ENCODE data around the gene RXYLT1.
A peak's percentile ranks its signal among the peaks of the same experiment; 100 is the strongest.

The RXYLT1 gene

DNA sequence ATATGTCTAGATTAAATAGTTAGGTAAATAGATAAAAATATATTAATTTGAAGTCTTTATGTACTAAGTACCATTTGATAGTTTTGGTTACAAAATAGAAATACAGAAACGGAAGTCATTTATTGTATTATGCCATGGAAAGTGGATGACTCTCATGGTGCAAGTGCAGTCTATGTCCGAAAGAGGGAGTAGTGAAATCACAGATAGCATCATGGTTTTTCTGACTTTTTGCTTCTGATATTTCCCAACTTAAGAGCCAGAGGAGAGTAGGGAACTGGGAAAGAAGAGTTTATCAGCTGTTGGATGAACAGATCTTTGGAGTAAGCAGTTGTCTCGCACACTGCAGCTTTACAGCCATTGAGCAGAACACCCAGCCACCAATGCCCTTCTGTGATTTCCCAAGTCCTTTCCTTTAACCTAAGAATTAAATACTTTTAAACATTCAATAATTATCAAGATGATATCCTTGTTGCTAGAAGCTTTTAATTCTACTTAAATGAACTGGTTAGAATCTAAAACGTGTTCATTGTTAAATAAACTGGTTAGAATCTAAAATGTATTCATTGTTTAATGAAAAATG, 46.4 kb downstream of the RXYLT1 start:
- Histone ChIP-seq H2AFZ (ENCODE audit: low read depth, low read length) (no peak overlapping the region), H3K9me3 (ENCODE audit: control insufficient read depth, low read length) (peaks cover 9% of the 10 kb centered on the region), H3K4me2 (ENCODE audit: low read length, poor library complexity, severe bottlenecking) (no peak overlapping the region), H4K91ac (ENCODE audit: low read length) (no peak overlapping the region), H3K23ac (ENCODE audit: low read length in 2 of 2) (no peak overlapping the region), H3K36me3 (ENCODE audit: control insufficient read depth in 1 of 2, insufficient read depth in 2 of 2, low read depth in 1 of 2, low read length in 2 of 2) (peaks cover 0 to 3% of the 10 kb centered on the region in 2 experiments), H2AK5ac (ENCODE audit: low read length, severe bottlenecking) (no peak overlapping the region), H3K4ac (ENCODE audit: low read depth in 1 of 2, low read length in 2 of 2) (no peak overlapping the region), H3K4me1 (ENCODE audit: control insufficient read depth, insufficient read depth, low read depth, low read length) (peaks cover 9% of the 10 kb centered on the region), H2BK12ac (ENCODE audit: low read length in 2 of 2) (no peak overlapping the region), H3K18ac (ENCODE audit: low read depth in 1 of 2, low read length in 2 of 2) (no peak overlapping the region), H2BK15ac (ENCODE audit: low read depth, poor library complexity, severe bottlenecking) (no peak overlapping the region), H3K27me3 (ENCODE audit: control insufficient read depth in 1 of 2, insufficient read depth in 1 of 2, low read length in 2 of 2) (no peaks in the 10 kb centered on the region), H3K4me3 (ENCODE audit: insufficient read depth in 1 of 2, low read depth in 1 of 2, low read length in 2 of 2) (no peak overlapping the region), H3K14ac (ENCODE audit: low read length in 2 of 2) (no peak overlapping the region), H2BK120ac (ENCODE audit: low read depth, low read length) (no peak overlapping the region), H4K8ac (ENCODE audit: low read length) (no peak overlapping the region), H3K27ac (ENCODE audit: low read length, poor library complexity, severe bottlenecking) (no peak overlapping the region), H2BK5ac (ENCODE audit: low read depth, low read length, poor library complexity, severe bottlenecking) (no peak overlapping the region), H3K9ac (ENCODE audit: low read length) (peak overlapping the region; percentile 26), H3K79me1 (replicated peaks; ENCODE audit: low read length, poor library complexity, severe bottlenecking) (no peaks in the 10 kb centered on the region)
- peak; percentile 75 for DNase-seq
- 20% methylated on average over 4 of the region's 4 CpGs for WGBS

DNA sequence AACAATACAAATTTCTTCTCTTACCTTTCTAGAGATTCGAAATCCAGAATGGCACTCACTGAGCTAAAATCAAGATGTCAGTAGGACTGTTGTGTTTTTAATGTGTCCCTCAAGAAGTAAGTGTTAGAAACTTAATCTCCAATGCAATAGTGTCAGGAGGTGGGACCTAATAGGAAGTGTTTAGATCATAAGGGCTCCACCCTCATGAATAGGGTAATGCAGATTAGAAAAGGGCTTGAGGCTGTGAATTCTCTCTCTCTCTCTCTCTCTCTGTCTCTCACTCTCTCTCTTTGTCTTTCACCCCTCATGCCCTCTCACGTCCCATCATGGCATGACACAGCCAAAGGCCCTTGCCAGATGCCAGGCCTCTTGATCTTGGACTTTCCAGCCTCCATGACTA, 49.2 kb downstream of the RXYLT1 start:
- 100% methylated on average over 2 of the region's 2 CpGs for WGBS

DNA sequence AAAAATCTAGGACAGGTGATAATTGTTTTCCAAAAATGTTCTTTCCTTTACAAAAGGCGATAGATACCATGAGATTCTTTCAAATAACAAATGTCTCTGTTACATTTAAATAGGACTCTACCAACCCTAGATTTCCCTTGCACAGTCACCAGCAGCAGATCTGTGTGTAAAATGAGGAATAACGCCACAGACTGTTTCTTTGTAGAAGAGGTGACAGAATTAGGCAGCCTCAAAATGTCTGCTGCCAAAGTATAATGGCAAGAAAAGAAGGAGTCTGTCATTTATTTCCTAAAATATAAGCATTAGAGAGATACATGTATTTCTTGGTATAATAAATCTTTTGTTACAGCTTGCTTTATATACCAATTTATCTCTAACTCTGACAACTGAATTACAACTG, 56.3 kb downstream of the RXYLT1 start:
- no peak overlapping the region for H2BK120ac ChIP-seq (ENCODE audit: low read depth, low read length)
- H2AK5ac ChIP-seq (ENCODE audit: low read length, severe bottlenecking), result no peak overlapping the region
- DNase-seq, result no peak
- no peak overlapping the region for H4K91ac ChIP-seq (ENCODE audit: low read length)
- H3K9ac ChIP-seq (ENCODE audit: low read length), result no peak overlapping the region
- no peak overlapping the region for H3K23ac ChIP-seq (ENCODE audit: low read length in 2 of 2)
- H3K27me3 ChIP-seq (ENCODE audit: control insufficient read depth in 1 of 2, insufficient read depth in 1 of 2, low read length in 2 of 2), result no peaks in the 10 kb centered on the region
- H3K4me1 ChIP-seq (ENCODE audit: control insufficient read depth, insufficient read depth, low read depth, low read length), result no peaks in the 10 kb centered on the region
- H2BK15ac ChIP-seq (ENCODE audit: low read depth, poor library complexity, severe bottlenecking), result no peak overlapping the region
- H2AFZ ChIP-seq (ENCODE audit: low read depth, low read length), result no peak overlapping the region
- no peak overlapping the region for H3K14ac ChIP-seq (ENCODE audit: low read length in 2 of 2)
- H3K18ac ChIP-seq (ENCODE audit: low read depth in 1 of 2, low read length in 2 of 2), result no peak overlapping the region
- no peak overlapping the region for H3K27ac ChIP-seq (ENCODE audit: low read length, poor library complexity, severe bottlenecking)
- H3K9me3 ChIP-seq (ENCODE audit: control insufficient read depth, low read length), result no peaks in the 10 kb centered on the region
- H2BK12ac ChIP-seq (ENCODE audit: low read length in 2 of 2), result no peak overlapping the region
- H3K36me3 ChIP-seq (ENCODE audit: control insufficient read depth in 1 of 2, insufficient read depth in 2 of 2, low read depth in 1 of 2, low read length in 2 of 2), result no peaks in the 10 kb centered on the region
- H3K4me2 ChIP-seq (ENCODE audit: low read length, poor library complexity, severe bottlenecking), result no peak overlapping the region
- H3K4me3 ChIP-seq (ENCODE audit: insufficient read depth in 1 of 2, low read depth in 1 of 2, low read length in 2 of 2), result no peak overlapping the region
- H3K4ac ChIP-seq (ENCODE audit: low read depth in 1 of 2, low read length in 2 of 2), result no peak overlapping the region
- WGBS, result no CpG with 5 or more reads among the region's 2 CpGs
- no peaks in the 10 kb centered on the region for H3K79me1 ChIP-seq (replicated peaks; ENCODE audit: low read length, poor library complexity, severe bottlenecking)
- H4K8ac ChIP-seq (ENCODE audit: low read length), result no peak overlapping the region
- H2BK5ac ChIP-seq (ENCODE audit: low read depth, low read length, poor library complexity, severe bottlenecking), result no peak overlapping the region

More for the DNA sequence above, 49.2 kb downstream of the RXYLT1 start:
- H2BK120ac ChIP-seq (ENCODE audit: low read depth, low read length), result no peak overlapping the region
- H3K23ac ChIP-seq (ENCODE audit: low read length in 2 of 2), result no peak overlapping the region
- no peak overlapping the region for H3K4me2 ChIP-seq (ENCODE audit: low read length, poor library complexity, severe bottlenecking)
- no peaks in the 10 kb centered on the region for H3K4me1 ChIP-seq (ENCODE audit: control insufficient read depth, insufficient read depth, low read depth, low read length)
- no peak overlapping the region for H2BK5ac ChIP-seq (ENCODE audit: low read depth, low read length, poor library complexity, severe bottlenecking)
- no peak overlapping the region for H4K91ac ChIP-seq (ENCODE audit: low read length)
- no peaks in the 10 kb centered on the region for H3K79me1 ChIP-seq (replicated peaks; ENCODE audit: low read length, poor library complexity, severe bottlenecking)
- H3K36me3 ChIP-seq (ENCODE audit: control insufficient read depth in 1 of 2, insufficient read depth in 2 of 2, low read depth in 1 of 2, low read length in 2 of 2), result no peaks in the 10 kb centered on the region
- DNase-seq, result no peak
- H3K9me3 ChIP-seq (ENCODE audit: control insufficient read depth, low read length), result peaks cover 9% of the 10 kb centered on the region
- H3K27me3 ChIP-seq (ENCODE audit: control insufficient read depth in 1 of 2, insufficient read depth in 1 of 2, low read length in 2 of 2), result no peaks in the 10 kb centered on the region
- H2BK15ac ChIP-seq (ENCODE audit: low read depth, poor library complexity, severe bottlenecking), result no peak overlapping the region
- no peak overlapping the region for H2AFZ ChIP-seq (ENCODE audit: low read depth, low read length)
- H3K14ac ChIP-seq (ENCODE audit: low read length in 2 of 2), result no peak overlapping the region
- no peak overlapping the region for H2AK5ac ChIP-seq (ENCODE audit: low read length, severe bottlenecking)
- H2BK12ac ChIP-seq (ENCODE audit: low read length in 2 of 2), result no peak overlapping the region
- no peak overlapping the region for H3K4ac ChIP-seq (ENCODE audit: low read depth in 1 of 2, low read length in 2 of 2)
- no peak overlapping the region for H3K4me3 ChIP-seq (ENCODE audit: insufficient read depth in 1 of 2, low read depth in 1 of 2, low read length in 2 of 2)
- no peak overlapping the region for H3K9ac ChIP-seq (ENCODE audit: low read length)
- no peak overlapping the region for H3K27ac ChIP-seq (ENCODE audit: low read length, poor library complexity, severe bottlenecking)
- no peak overlapping the region for H3K18ac ChIP-seq (ENCODE audit: low read depth in 1 of 2, low read length in 2 of 2)
- no peak overlapping the region for H4K8ac ChIP-seq (ENCODE audit: low read length)

DNA sequence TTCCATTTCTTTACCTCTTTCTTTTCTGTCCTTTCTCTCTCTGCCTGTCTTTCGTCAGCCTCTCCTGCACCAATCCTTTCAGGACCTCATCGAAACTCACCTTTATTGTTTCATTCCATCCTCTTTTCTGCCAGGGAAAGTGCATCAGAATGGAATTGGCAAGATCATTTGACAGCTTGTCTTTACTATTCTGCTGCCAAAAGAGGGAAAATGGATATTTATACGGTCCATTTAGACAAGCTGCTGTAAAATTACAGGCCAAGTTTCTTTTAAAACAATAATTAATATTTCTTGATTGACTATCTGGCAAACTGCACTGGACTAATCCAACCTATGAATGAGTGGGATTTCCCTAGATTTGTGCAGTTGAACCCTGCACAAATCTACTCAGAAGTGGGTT, 57.2 kb downstream of the RXYLT1 start:
- no peak overlapping the region for H2BK12ac ChIP-seq (ENCODE audit: low read length in 2 of 2)
- no peak overlapping the region for H3K4ac ChIP-seq (ENCODE audit: low read depth in 1 of 2, low read length in 2 of 2)
- H3K36me3 ChIP-seq (ENCODE audit: control insufficient read depth in 1 of 2, insufficient read depth in 2 of 2, low read depth in 1 of 2, low read length in 2 of 2), result no peaks in the 10 kb centered on the region
- H2AK5ac ChIP-seq (ENCODE audit: low read length, severe bottlenecking), result no peak overlapping the region
- no peak overlapping the region for H2BK15ac ChIP-seq (ENCODE audit: low read depth, poor library complexity, severe bottlenecking)
- H2BK120ac ChIP-seq (ENCODE audit: low read depth, low read length), result no peak overlapping the region
- H3K23ac ChIP-seq (ENCODE audit: low read length in 2 of 2), result no peak overlapping the region
- no peak overlapping the region for H3K9ac ChIP-seq (ENCODE audit: low read length)
- H3K14ac ChIP-seq (ENCODE audit: low read length in 2 of 2), result no peak overlapping the region
- no peak overlapping the region for H4K91ac ChIP-seq (ENCODE audit: low read length)
- H4K8ac ChIP-seq (ENCODE audit: low read length), result no peak overlapping the region
- no peak overlapping the region for H2AFZ ChIP-seq (ENCODE audit: low read depth, low read length)
- no peak overlapping the region for H3K4me3 ChIP-seq (ENCODE audit: insufficient read depth in 1 of 2, low read depth in 1 of 2, low read length in 2 of 2)
- H3K27me3 ChIP-seq (ENCODE audit: control insufficient read depth in 1 of 2, insufficient read depth in 1 of 2, low read length in 2 of 2), result no peaks in the 10 kb centered on the region
- WGBS, result 97% methylated on average over 3 of the region's 3 CpGs
- no peaks in the 10 kb centered on the region for H3K4me1 ChIP-seq (ENCODE audit: control insufficient read depth, insufficient read depth, low read depth, low read length)
- H3K27ac ChIP-seq (ENCODE audit: low read length, poor library complexity, severe bottlenecking), result no peak overlapping the region
- H3K79me1 ChIP-seq (replicated peaks; ENCODE audit: low read length, poor library complexity, severe bottlenecking), result no peaks in the 10 kb centered on the region
- no peaks in the 10 kb centered on the region for H3K9me3 ChIP-seq (ENCODE audit: control insufficient read depth, low read length)
- H3K4me2 ChIP-seq (ENCODE audit: low read length, poor library complexity, severe bottlenecking), result no peak overlapping the region
- no peak overlapping the region for H3K18ac ChIP-seq (ENCODE audit: low read depth in 1 of 2, low read length in 2 of 2)
- no peak for DNase-seq
- H2BK5ac ChIP-seq (ENCODE audit: low read depth, low read length, poor library complexity, severe bottlenecking), result no peak overlapping the region

Data from mesenchymal stem cell (in vitro differentiated cells and primary cell).